Keratinocyte (primary cell): Measurements from ENCODE around the gene COL9A2. TPM values are rescaled to one million over a fixed set of nuclear protein-coding genes. Genes with fewer than 3 reads are reported as not detected.

Source experiments
- DNase-seq: peaks from one replicate; pipeline ENCODE4 v3.0.0-alpha.2; 2011; ENCODE audit warnings: low read depth, missing footprints, low spot score
- FAIRE-seq: peaks from 2 replicates; lab custom pipeline; 2011; peaks lifted over from hg19 to GRCh38; lab: Jason Lieb, UNC
- H2AFZ ChIP-seq: 2 replicates; pipeline ENCODE4 v1.6.0; 2012; ENCODE audit warnings: low read length, control low read depth, inconsistent platforms; ENCODE audit not compliant: control insufficient read depth
- H3K27ac ChIP-seq: 2 replicates; pipeline ENCODE4 v1.5.1; 2011; ENCODE audit warnings: low read length; ENCODE audit not compliant: control insufficient read depth, insufficient read depth
- H3K27me3 ChIP-seq: 3 replicates; pipeline ENCODE4 v1.6.0; 2011; ENCODE audit warnings: low read length; ENCODE audit not compliant: control insufficient read depth, insufficient read depth; ENCODE audit errors: extremely low read depth
- H3K36me3 ChIP-seq, 2 experiments: 2 replicates in 1 of 2; 3 replicates in 1 of 2; pipeline ENCODE4 v1.5.1; 2011; ENCODE audit warnings: low read length in 2 of 2, mild to moderate bottlenecking in 1 of 2; ENCODE audit not compliant: control insufficient read depth in 2 of 2, insufficient read depth in 2 of 2; ENCODE audit errors: extremely low read depth in 1 of 2
- H3K4me1 ChIP-seq: 3 replicates; pipeline ENCODE4 v1.5.1; 2011; ENCODE audit warnings: low read length; ENCODE audit not compliant: control insufficient read depth, insufficient read depth; ENCODE audit errors: extremely low read depth
- H3K4me2 ChIP-seq: 3 replicates; pipeline ENCODE4 v1.6.0; 2011; ENCODE audit warnings: low read depth, low read length; ENCODE audit not compliant: control insufficient read depth, insufficient read depth; ENCODE audit errors: extremely low read depth
- H3K4me3 ChIP-seq, 3 experiments: fragments of 200-600 bp in 1 of 3; sonication (generic) in 1 of 3; 2 replicates in 2 of 3; 3 replicates in 1 of 3; pipeline ENCODE4 v1.5.1; 2011 to 2016; ENCODE audit warnings: low read length in 3 of 3, mild to moderate bottlenecking in 3 of 3, control low read depth in 2 of 3, inconsistent platforms in 1 of 3, low read depth in 1 of 3, mixed read lengths in 1 of 3, mixed run types in 1 of 3, moderate library complexity in 1 of 3; ENCODE audit not compliant: control insufficient read depth in 2 of 3, insufficient read depth in 2 of 3; ENCODE audit errors: extremely low read depth in 1 of 3
- H3K79me2 ChIP-seq: 2 replicates; pipeline ENCODE4 v1.6.0; 2012; ENCODE audit warnings: low read length; ENCODE audit not compliant: control insufficient read depth, insufficient read depth
- H3K9ac ChIP-seq: 3 replicates; pipeline ENCODE4 v1.6.0; 2011; ENCODE audit warnings: low read length; ENCODE audit not compliant: control insufficient read depth, insufficient read depth; ENCODE audit errors: extremely low read depth
- H3K9me1 ChIP-seq: 3 replicates; pipeline ENCODE4 v1.6.0; 2011; ENCODE audit warnings: low read length; ENCODE audit not compliant: control insufficient read depth, insufficient read depth; ENCODE audit errors: extremely low read depth
- H3K9me3 ChIP-seq: 2 replicates; pipeline ENCODE4 v1.5.1; 2012; ENCODE audit warnings: low read depth, low read length; ENCODE audit not compliant: control insufficient read depth
- H4K20me1 ChIP-seq: 3 replicates; pipeline ENCODE4 v1.6.0; 2011; ENCODE audit warnings: low read length; ENCODE audit not compliant: control insufficient read depth, insufficient read depth; ENCODE audit errors: extremely low read depth
- CTCF ChIP-seq, 3 experiments: IDR thresholded peaks in 1 of 3; conservative IDR thresholded peaks in 1 of 3; optimal IDR thresholded peaks in 1 of 3; 2 replicates in 2 of 3; 3 replicates in 1 of 3; pipeline versions ENCODE3 to v1.5.1; 2011; ENCODE audit warnings: low read length in 3 of 3, mild to moderate bottlenecking in 3 of 3, moderate library complexity in 2 of 3, control low read depth in 1 of 3, inconsistent platforms in 1 of 3; ENCODE audit not compliant: insufficient read depth in 2 of 3; ENCODE audit errors: extremely low read depth in 1 of 3
- EZH2 ChIP-seq: IDR thresholded peaks from one replicate; pipeline ENCODE4 v1.6.1; 2012; ENCODE audit warnings: inconsistent platforms, mild to moderate bottlenecking, low read length, moderate library complexity
- dilution Hi-C: fragments of 300-500 bp; cut with MboI; formaldehyde crosslinking; loops from one replicate; pipeline ENCODE4 v1.7.0; 2020; ENCODE audit warnings: low sequenced_read_pairs; ENCODE audit not compliant: extremely low pct_ligation_motif_present
- polyA plus RNA-seq, 5 experiments: library from polyadenylated mRNA; depleted of rRNA in 3 of 5; stranded (reverse) in 3 of 5; stranded (forward) in 1 of 5; unstranded in 1 of 5; fragments of >200 nt; gene quantifications; 1 replicate in 1 of 5; 2 replicates in 3 of 5; 3 replicates in 1 of 5; pipeline versions ENCODE4 v1.2.1 to v1.2.3, GENCODE V29; 2011 to 2012; ENCODE audit warnings: missing spikeins in 2 of 5, low read depth in 1 of 5, low replicate concordance in 1 of 5

COL9A2 gene
- polyA plus RNA-seq, 1 donor (not counting 4 experiments of a cell fraction or from before 2014, with no cell fraction given) = 1.6 TPM

GRCh38 chr1:40305451-40305850 lies 11.6 kb downstream of the COL9A2 start:
- peak; percentile 41 to 72 (median 61) for TF ChIP-seq CTCF (optimal IDR thresholded peaks at IDR 0.05 in 1 of 3, IDR thresholded peaks at IDR 0.05 in 1 of 3, conservative IDR thresholded peaks at IDR 0.05 in 1 of 3; ENCODE audit: extremely low read depth in 1 of 3, insufficient read depth in 2 of 3, low read length in 3 of 3)
- no peak for TF ChIP-seq EZH2
- H3K27ac ChIP-seq = peak overlapping the region; percentile 24
- H3K9me1 ChIP-seq = no peaks in the 10 kb centered on the region
- no peak overlapping the region for H3K4me3 ChIP-seq
- DNase-seq (no peak), FAIRE-seq (no peak)
- H3K36me3 ChIP-seq = peaks cover 3 to 4% of the 10 kb centered on the region in 2 experiments
- H3K27me3 ChIP-seq = no peaks in the 10 kb centered on the region
- H3K79me2 ChIP-seq = no peaks in the 10 kb centered on the region
- H3K9ac ChIP-seq = no peak overlapping the region
- peaks cover 29% of the 10 kb centered on the region for H3K4me1 ChIP-seq
- dilution Hi-C loops = no loop called here
- H4K20me1 ChIP-seq = no peaks in the 10 kb centered on the region
- no peak overlapping the region for H2AFZ ChIP-seq
- H3K4me2 ChIP-seq = no peak overlapping the region
- no peaks in the 10 kb centered on the region for H3K9me3 ChIP-seq

GRCh38 chr1:40303790-40304189 lies 13.3 kb downstream of the COL9A2 start:
- Histone ChIP-seq H3K9me1 (no peaks in the 10 kb centered on the region), H3K4me3 (peak overlapping the region; percentile 23 to 46 (median 41)), H3K79me2 (no peaks in the 10 kb centered on the region), H3K4me2 (peak overlapping the region; percentile 70), H4K20me1 (no peaks in the 10 kb centered on the region), H3K36me3 (peaks cover 4 to 5% of the 10 kb centered on the region in 2 experiments), H3K9ac (peak overlapping the region; percentile 62), H3K4me1 (peaks cover 29% of the 10 kb centered on the region), H3K27ac (peak overlapping the region; percentile 80), H2AFZ (no peak overlapping the region), H3K9me3 (no peaks in the 10 kb centered on the region), H3K27me3 (no peaks in the 10 kb centered on the region)
- dilution Hi-C loops = no loop called here
- no peak for DNase-seq
- TF ChIP-seq CTCF (optimal IDR thresholded peaks at IDR 0.05 in 1 of 3, IDR thresholded peaks at IDR 0.05 in 1 of 3, conservative IDR thresholded peaks at IDR 0.05 in 1 of 3; ENCODE audit: extremely low read depth in 1 of 3, insufficient read depth in 2 of 3, low read length in 3 of 3) (no peak), EZH2 (no peak)
- no peak for FAIRE-seq
